ENCODE data around the gene PSAPL1.

The PSAPL1 gene

GRCh38 chr4:7393601-7394575 is 40.8 kb downstream of the PSAPL1 start:
- DNase-seq: no peak

- no peak for DNase-seq
Observed at GRCh38 chr4:7392438-7393421, 42.0 kb downstream of the PSAPL1 start.

- DNase-seq: no peak
Observed at GRCh38 chr4:7391637-7392437, 42.9 kb downstream of the PSAPL1 start.

GRCh38 chr4:7390906-7391636 is 43.7 kb downstream of the PSAPL1 start:
- no peak for DNase-seq

GRCh38 chr4:7390336-7390735 is 44.4 kb downstream of the PSAPL1 start:
- DNase-seq: no peak

- DNase-seq: no peak
Observed at GRCh38 chr4:7389719-7390118, 45.0 kb downstream of the PSAPL1 start.

GRCh38 chr4:7389101-7389701 is 45.5 kb downstream of the PSAPL1 start:
- DNase-seq: no peak

- DNase-seq: no peak
Observed at GRCh38 chr4:7388627-7389026, 46.1 kb downstream of the PSAPL1 start.

GRCh38 chr4:7387925-7388324 is 46.8 kb downstream of the PSAPL1 start:
- no peak for DNase-seq

- no peak for DNase-seq
Observed at GRCh38 chr4:7384929-7385890, 49.5 kb downstream of the PSAPL1 start.

- DNase-seq: no peak
Observed at GRCh38 chr4:7384003-7384928, 50.5 kb downstream of the PSAPL1 start.

- no peak for DNase-seq
Observed at GRCh38 chr4:7383266-7383665, 51.5 kb downstream of the PSAPL1 start.

- DNase-seq: no peak
Observed at GRCh38 chr4:7382634-7383014, 52.1 kb downstream of the PSAPL1 start.

GRCh38 chr4:7381890-7382633 is 52.7 kb downstream of the PSAPL1 start:
- DNase-seq: no peak

- DNase-seq: no peak
Observed at GRCh38 chr4:7381221-7381889, 53.4 kb downstream of the PSAPL1 start.
